ENCODE measurements around the gene CHRNA5.

The CHRNA5 gene

DNA sequence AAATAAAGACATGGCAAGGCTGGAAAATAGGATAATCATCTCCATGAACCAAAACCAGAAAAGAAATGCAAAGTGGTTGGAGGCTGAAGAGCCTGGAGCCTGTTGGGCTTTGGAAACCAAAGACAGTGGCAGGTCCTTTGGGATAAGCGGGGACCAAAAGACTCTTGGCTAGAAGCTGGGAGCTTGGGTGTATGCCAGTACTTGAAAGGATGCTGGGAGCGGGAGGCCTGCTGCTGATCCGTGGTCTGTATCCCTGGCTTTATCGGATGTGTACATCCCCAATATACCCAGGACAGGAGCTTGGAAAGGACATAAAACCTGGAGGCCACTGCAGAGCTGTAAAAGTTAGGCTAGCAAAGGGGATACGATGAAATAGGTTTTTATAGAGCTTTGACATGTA, 77.0 kb downstream of the CHRNA5 start:
- H3K4me1 ChIP-seq (ENCODE audit: insufficient read depth, low read length): peaks cover 10% of the 10 kb centered on the region; the same call in 1 of the 2 replicates
- no peak overlapping the region for H3K4me3 ChIP-seq (ENCODE audit: low read length)
- no peak overlapping the region for H3K9ac ChIP-seq (ENCODE audit: low read depth, low read length)
- no peak overlapping the region for H3K27ac ChIP-seq (ENCODE audit: low read length)
- H3K27me3 ChIP-seq (ENCODE audit: insufficient read depth, low read length): peaks cover 28% of the 10 kb centered on the region
- no peaks in the 10 kb centered on the region for H3K9me3 ChIP-seq (ENCODE audit: insufficient read depth, low read depth, low read length)
- H3K36me3 ChIP-seq (ENCODE audit: insufficient read depth, low read depth, low read length): no peaks in the 10 kb centered on the region
